HepG2 (cell line): ENCODE results near the gene HDAC5. TPM values are rescaled to one million over a fixed set of nuclear protein-coding genes. Genes with fewer than 3 reads are reported as not detected.

Source experiments
- KLF11 ChIP-seq: IDR thresholded peaks from 2 replicates; pipeline ENCODE4 v1.6.1; 2016; ENCODE audit warnings: missing compliant biosample characterization
- MAFK ChIP-seq, 2 experiments: IDR thresholded peaks in 1 of 2; conservative IDR thresholded peaks in 1 of 2; 2 replicates each; pipeline ENCODE4 v1.6.1; 2011; ENCODE audit warnings: improper control_type of control experiment in 2 of 2, low read length in 2 of 2
- PRPF4 ChIP-seq: fragments of 200-400 bp; formaldehyde crosslinking; IDR thresholded peaks from 2 replicates; pipeline ENCODE4 v1.6.1; 2016; ENCODE audit warnings: low read length, low read depth; ENCODE audit not compliant: poor library complexity, severe bottlenecking
- RFXAP ChIP-seq: sonication (generic); formaldehyde crosslinking; IDR thresholded peaks from 2 replicates; pipeline ENCODE4 v1.4.0; 2020; ENCODE audit warnings: missing genetic modification reagents, borderline replicate concordance
- SNAI1 ChIP-seq: sonication (generic); formaldehyde crosslinking; IDR thresholded peaks from 2 replicates; pipeline ENCODE4 v1.5.0; 2020; ENCODE audit warnings: mild to moderate bottlenecking, missing genetic modification reagents, borderline replicate concordance
- SOX13 ChIP-seq, 3 experiments: fragments of 450-650 bp in 1 of 3; sonication (generic) in 1 of 3; formaldehyde crosslinking in 1 of 3; IDR thresholded peaks in 2 of 3; conservative IDR thresholded peaks in 1 of 3; 2 replicates each; pipeline versions ENCODE4 v1.5.0 to v1.6.1; 2016 to 2020; ENCODE audit warnings: antibody characterized with exemption in 1 of 3, mild to moderate bottlenecking in 1 of 3, missing compliant biosample characterization in 1 of 3, missing genetic modification reagents in 1 of 3, moderate library complexity in 1 of 3
- STAG1 ChIP-seq: sonication (generic); formaldehyde crosslinking; IDR thresholded peaks from 2 replicates; pipeline ENCODE4 v1.4.0; 2020; ENCODE audit warnings: missing genetic modification reagents
- ZNF512B ChIP-seq: sonication (generic); formaldehyde crosslinking; IDR thresholded peaks from 2 replicates; pipeline ENCODE4 v1.5.1; 2020; ENCODE audit warnings: missing genetic modification reagents, mild to moderate bottlenecking, borderline replicate concordance
- ZSCAN30 ChIP-seq: sonication (generic); formaldehyde crosslinking; IDR thresholded peaks from 2 replicates; pipeline ENCODE4 v1.5.0; 2020; ENCODE audit warnings: mild to moderate bottlenecking, missing genetic modification reagents
- polyA plus RNA-seq, 8 experiments: library from polyadenylated mRNA; depleted of rRNA in 3 of 8; stranded (reverse) in 7 of 8; unstranded in 1 of 8; fragments of >200 nt; fragmentation: Illumina TruSeq in 4 of 8; extraction: Trizol in 4 of 8; gene quantifications; 2 replicates each; pipeline versions ENCODE4 v1.2.1 to v1.2.3, GENCODE V29; 2011 to 2016; ENCODE audit warnings: low read depth in 4 of 8, missing spikeins in 1 of 8, mixed read lengths in 1 of 8; ENCODE audit not compliant: insufficient read depth in 1 of 8
- total RNA-seq, 5 experiments: library from RNA; depleted of rRNA; stranded (reverse); fragments of >200 nt; fragmentation: Illumina TruSeq; extraction: Trizol; gene quantifications; 2 replicates each; pipeline ENCODE4 v1.2.3, GENCODE V29; 2016; ENCODE audit warnings: low read depth in 1 of 5
- TF ChIP-seq, protein P1 (sequence below): sonication (generic); formaldehyde crosslinking; IDR thresholded peaks from 2 replicates; pipeline ENCODE4 v1.4.0; 2020; ENCODE audit warnings: missing genetic modification reagents, borderline replicate concordance
- TF ChIP-seq, protein P2 (sequence below): sonication (generic); formaldehyde crosslinking; IDR thresholded peaks from 2 replicates; pipeline ENCODE4 v1.8.1; 2023; ENCODE audit warnings: mild to moderate bottlenecking, missing genetic modification reagents
- TF ChIP-seq, protein P3 (sequence below): sonication (generic); formaldehyde crosslinking; IDR thresholded peaks from 2 replicates; pipeline ENCODE4 v1.4.0; 2020; ENCODE audit warnings: mild to moderate bottlenecking, missing genetic modification reagents
- TF ChIP-seq, protein P4 (sequence below): sonication (generic); IDR thresholded peaks from 2 replicates; pipeline ENCODE4 v1.6.1; 2016; ENCODE audit warnings: low read depth, borderline replicate concordance

Gene HDAC5
- total and polyA plus RNA-seq, 2 of the 13 experiments (the other 11 are each of a cell fraction or from before 2014, with no cell fraction given) = 46.4 to 85.4 TPM

DNA sequence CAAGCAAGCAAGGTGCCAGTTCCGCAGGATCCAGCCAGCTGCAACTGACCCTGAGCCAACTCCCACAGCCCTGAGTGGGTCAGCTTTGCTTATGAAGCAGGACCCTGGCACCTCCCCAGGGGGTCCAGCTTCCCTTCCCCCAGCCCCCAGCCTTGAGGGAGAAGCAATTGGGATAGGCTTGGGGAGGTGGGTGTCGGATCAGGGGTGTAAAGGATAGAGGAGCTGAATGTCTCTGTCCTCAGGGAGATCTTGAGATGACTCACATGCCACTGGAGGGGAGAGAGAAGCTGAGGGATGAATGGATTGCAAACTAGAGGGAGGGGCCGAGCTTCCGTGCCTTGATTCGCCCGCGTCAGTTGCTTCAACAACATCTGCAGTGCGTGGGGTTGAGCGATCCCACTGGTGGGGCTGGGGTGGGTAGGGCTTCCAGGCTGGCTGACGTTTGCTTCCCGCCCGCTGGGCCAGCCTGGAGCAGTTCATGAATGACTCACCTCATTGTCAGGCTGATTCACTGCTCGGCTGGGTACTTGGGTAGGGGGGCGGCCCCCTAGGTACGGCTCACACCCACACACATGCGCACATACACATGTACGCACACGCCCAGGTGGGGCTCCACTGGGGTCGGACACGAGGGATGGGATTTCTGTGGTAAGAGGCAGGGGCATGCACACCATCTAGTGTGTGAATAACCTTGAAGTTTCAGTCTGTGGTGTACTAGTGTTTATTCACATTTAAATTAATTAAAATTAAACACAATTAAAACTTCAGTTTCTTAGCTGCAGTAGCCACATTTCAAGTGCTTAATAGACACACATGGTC, 14.7 kb upstream of the HDAC5 start (continued):
- TF ChIP-seq, protein P1, sequence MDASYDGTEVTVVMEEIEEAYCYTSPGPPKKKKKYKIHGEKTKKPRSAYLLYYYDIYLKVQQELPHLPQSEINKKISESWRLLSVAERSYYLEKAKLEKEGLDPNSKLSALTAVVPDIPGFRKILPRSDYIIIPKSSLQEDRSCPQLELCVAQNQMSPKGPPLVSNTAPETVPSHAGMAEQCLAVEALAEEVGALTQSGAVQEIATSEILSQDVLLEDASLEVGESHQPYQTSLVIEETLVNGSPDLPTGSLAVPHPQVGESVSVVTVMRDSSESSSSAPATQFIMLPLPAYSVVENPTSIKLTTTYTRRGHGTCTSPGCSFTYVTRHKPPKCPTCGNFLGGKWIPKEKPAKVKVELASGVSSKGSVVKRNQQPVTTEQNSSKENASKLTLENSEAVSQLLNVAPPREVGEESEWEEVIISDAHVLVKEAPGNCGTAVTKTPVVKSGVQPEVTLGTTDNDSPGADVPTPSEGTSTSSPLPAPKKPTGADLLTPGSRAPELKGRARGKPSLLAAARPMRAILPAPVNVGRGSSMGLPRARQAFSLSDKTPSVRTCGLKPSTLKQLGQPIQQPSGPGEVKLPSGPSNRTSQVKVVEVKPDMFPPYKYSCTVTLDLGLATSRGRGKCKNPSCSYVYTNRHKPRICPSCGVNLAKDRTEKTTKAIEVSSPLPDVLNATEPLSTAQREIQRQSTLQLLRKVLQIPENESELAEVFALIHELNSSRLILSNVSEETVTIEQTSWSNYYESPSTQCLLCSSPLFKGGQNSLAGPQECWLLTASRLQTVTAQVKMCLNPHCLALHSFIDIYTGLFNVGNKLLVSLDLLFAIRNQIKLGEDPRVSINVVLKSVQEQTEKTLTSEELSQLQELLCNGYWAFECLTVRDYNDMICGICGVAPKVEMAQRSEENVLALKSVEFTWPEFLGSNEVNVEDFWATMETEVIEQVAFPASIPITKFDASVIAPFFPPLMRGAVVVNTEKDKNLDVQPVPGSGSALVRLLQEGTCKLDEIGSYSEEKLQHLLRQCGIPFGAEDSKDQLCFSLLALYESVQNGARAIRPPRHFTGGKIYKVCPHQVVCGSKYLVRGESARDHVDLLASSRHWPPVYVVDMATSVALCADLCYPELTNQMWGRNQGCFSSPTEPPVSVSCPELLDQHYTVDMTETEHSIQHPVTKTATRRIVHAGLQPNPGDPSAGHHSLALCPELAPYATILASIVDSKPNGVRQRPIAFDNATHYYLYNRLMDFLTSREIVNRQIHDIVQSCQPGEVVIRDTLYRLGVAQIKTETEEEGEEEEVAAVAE = peak; percentile 20; the same call in 1 of the 2 replicates
- TF ChIP-seq, protein P2, sequence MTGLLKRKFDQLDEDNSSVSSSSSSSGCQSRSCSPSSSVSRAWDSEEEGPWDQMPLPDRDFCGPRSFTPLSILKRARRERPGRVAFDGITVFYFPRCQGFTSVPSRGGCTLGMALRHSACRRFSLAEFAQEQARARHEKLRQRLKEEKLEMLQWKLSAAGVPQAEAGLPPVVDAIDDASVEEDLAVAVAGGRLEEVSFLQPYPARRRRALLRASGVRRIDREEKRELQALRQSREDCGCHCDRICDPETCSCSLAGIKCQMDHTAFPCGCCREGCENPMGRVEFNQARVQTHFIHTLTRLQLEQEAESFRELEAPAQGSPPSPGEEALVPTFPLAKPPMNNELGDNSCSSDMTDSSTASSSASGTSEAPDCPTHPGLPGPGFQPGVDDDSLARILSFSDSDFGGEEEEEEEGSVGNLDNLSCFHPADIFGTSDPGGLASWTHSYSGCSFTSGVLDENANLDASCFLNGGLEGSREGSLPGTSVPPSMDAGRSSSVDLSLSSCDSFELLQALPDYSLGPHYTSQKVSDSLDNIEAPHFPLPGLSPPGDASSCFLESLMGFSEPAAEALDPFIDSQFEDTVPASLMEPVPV (CRISPR knock-in tag) = peak; percentile 88
- TF ChIP-seq ZSCAN30 (CRISPR knock-in tag) (no peak), PRPF4 (no peak), SOX13 (IDR thresholded peaks at IDR 0.05) (no peak), SOX13 (CRISPR knock-in tag; conservative IDR thresholded peaks at IDR 0.05 in 1 of 2, IDR thresholded peaks at IDR 0.05 in 1 of 2) (peak in 1 of 2 experiments; percentile 57; a peak in 2 of 4 replicates), MAFK (conservative IDR thresholded peaks at IDR 0.05 in 1 of 2, IDR thresholded peaks at IDR 0.05 in 1 of 2; ENCODE audit: low read length in 2 of 2) (0 out of 4 replicates have a peak, but pooled peaks of 1 of the 2 experiments have one; percentile 2), SNAI1 (no peak), RFXAP (CRISPR knock-in tag) (peak; percentile 38; the same call in 1 of the 2 replicates), ZNF512B (peak; percentile 50; the same call in 1 of the 2 replicates), KLF11 (no peak; the same call in 1 of the 2 replicates), STAG1 (CRISPR knock-in tag) (peak; percentile 10; the same call in 1 of the 2 replicates)
- TF ChIP-seq, protein P3, sequence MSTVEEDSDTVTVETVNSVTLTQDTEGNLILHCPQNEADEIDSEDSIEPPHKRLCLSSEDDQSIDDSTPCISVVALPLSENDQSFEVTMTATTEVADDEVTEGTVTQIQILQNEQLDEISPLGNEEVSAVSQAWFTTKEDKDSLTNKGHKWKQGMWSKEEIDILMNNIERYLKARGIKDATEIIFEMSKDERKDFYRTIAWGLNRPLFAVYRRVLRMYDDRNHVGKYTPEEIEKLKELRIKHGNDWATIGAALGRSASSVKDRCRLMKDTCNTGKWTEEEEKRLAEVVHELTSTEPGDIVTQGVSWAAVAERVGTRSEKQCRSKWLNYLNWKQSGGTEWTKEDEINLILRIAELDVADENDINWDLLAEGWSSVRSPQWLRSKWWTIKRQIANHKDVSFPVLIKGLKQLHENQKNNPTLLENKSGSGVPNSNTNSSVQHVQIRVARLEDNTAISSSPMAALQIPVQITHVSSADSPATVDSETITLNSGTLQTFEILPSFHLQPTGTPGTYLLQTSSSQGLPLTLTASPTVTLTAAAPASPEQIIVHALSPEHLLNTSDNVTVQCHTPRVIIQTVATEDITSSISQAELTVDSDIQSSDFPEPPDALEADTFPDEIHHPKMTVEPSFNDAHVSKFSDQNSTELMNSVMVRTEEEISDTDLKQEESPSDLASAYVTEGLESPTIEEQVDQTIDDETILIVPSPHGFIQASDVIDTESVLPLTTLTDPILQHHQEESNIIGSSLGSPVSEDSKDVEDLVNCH (CRISPR knock-in tag) = no peak
- TF ChIP-seq, protein P4, sequence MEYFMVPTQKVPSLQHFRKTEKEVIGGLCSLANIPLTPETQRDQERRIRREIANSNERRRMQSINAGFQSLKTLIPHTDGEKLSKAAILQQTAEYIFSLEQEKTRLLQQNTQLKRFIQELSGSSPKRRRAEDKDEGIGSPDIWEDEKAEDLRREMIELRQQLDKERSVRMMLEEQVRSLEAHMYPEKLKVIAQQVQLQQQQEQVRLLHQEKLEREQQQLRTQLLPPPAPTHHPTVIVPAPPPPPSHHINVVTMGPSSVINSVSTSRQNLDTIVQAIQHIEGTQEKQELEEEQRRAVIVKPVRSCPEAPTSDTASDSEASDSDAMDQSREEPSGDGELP = peak; percentile 71; the same call in 1 of the 2 replicates
